ENCODE results near the gene ACTR5. TPM values are rescaled to one million over a fixed set of nuclear protein-coding genes. Genes with fewer than 3 reads are reported as not detected.
A peak's percentile ranks its signal among the peaks of the same experiment; 100 is the strongest.

The ACTR5 gene
- 5.8 and 6.2 TPM in 2 replicates for total RNA-seq

GRCh38 chr20:38748097-38748860, at the start of gene ACTR5:
ACTR5 (plus strand) TSS chr20:38748460; CDS start chr20:38748479, 19 bp downstream.
- Histone ChIP-seq H3K4me1 (ENCODE audit: insufficient read depth, low read length) (peaks cover 12% of the 10 kb centered on the region), H3K27me3 (ENCODE audit: insufficient read depth, low read length) (peaks cover 6% of the 10 kb centered on the region), H3K4me2 (ENCODE audit: insufficient read depth, low read length) (peak within 1 kb of the TSS; percentile 97), H2AFZ (ENCODE audit: low read length) (peak within 1 kb of the TSS; percentile 99), H3K79me2 (ENCODE audit: insufficient read depth, low read length) (peaks cover 18% of the 10 kb centered on the region), H4K20me1 (ENCODE audit: insufficient read depth, low read length) (peaks cover 2% of the 10 kb centered on the region), H3K36me3 (ENCODE audit: insufficient read depth, low read length) (peaks cover 16% of the 10 kb centered on the region), H3K9me3 (ENCODE audit: low read depth, low read length) (no peaks in the 10 kb centered on the region), H3K27ac (ENCODE audit: low read depth, low read length) (peak within 1 kb of the TSS; percentile 48), H3K4me3 (ENCODE audit: insufficient read depth, low read length) (peak within 1 kb of the TSS; percentile 85)
- peak; percentile 99 for DNase-seq (ENCODE audit: insufficient read length, low spot score, missing footprints)
- TF ChIP-seq CTCF (IDR thresholded peaks at IDR 0.05; ENCODE audit: extremely low read depth, low read depth, low read length) = no peak

- peaks cover 7% of the 10 kb centered on the region for H3K27me3 ChIP-seq (ENCODE audit: insufficient read depth, low read length)
- no peaks in the 10 kb centered on the region for H3K9me3 ChIP-seq (ENCODE audit: low read depth, low read length)
- H2AFZ ChIP-seq (ENCODE audit: low read length) = no peak overlapping the region
- no peaks in the 10 kb centered on the region for H3K79me2 ChIP-seq (ENCODE audit: insufficient read depth, low read length)
- H3K4me2 ChIP-seq (ENCODE audit: insufficient read depth, low read length) = no peak overlapping the region
- no peaks in the 10 kb centered on the region for H3K36me3 ChIP-seq (ENCODE audit: insufficient read depth, low read length)
- TF ChIP-seq CTCF (IDR thresholded peaks at IDR 0.05; ENCODE audit: extremely low read depth, low read depth, low read length) = no peak
- no peaks in the 10 kb centered on the region for H4K20me1 ChIP-seq (ENCODE audit: insufficient read depth, low read length)
- H3K4me1 ChIP-seq (ENCODE audit: insufficient read depth, low read length) = no peaks in the 10 kb centered on the region
- no peak overlapping the region for H3K4me3 ChIP-seq (ENCODE audit: insufficient read depth, low read length)
- DNase-seq (ENCODE audit: insufficient read length, low spot score, missing footprints) = no peak
- H3K27ac ChIP-seq (ENCODE audit: low read depth, low read length) = no peak overlapping the region
These were observed 49.7 kb upstream of the ACTR5 start for GRCh38 chr20:38698541-38698940.

GRCh38 chr20:38700141-38700540, 48.1 kb upstream of the ACTR5 start:
- Histone ChIP-seq H3K27ac (ENCODE audit: low read depth, low read length) (no peak overlapping the region), H4K20me1 (ENCODE audit: insufficient read depth, low read length) (no peaks in the 10 kb centered on the region), H3K4me1 (ENCODE audit: insufficient read depth, low read length) (no peaks in the 10 kb centered on the region), H3K27me3 (ENCODE audit: insufficient read depth, low read length) (peaks cover 9% of the 10 kb centered on the region), H3K4me2 (ENCODE audit: insufficient read depth, low read length) (no peak overlapping the region), H2AFZ (ENCODE audit: low read length) (no peak overlapping the region), H3K79me2 (ENCODE audit: insufficient read depth, low read length) (no peaks in the 10 kb centered on the region), H3K4me3 (ENCODE audit: insufficient read depth, low read length) (no peak overlapping the region), H3K36me3 (ENCODE audit: insufficient read depth, low read length) (no peaks in the 10 kb centered on the region), H3K9me3 (ENCODE audit: low read depth, low read length) (no peaks in the 10 kb centered on the region)
- DNase-seq (ENCODE audit: insufficient read length, low spot score, missing footprints) = no peak
- TF ChIP-seq CTCF (IDR thresholded peaks at IDR 0.05; ENCODE audit: extremely low read depth, low read depth, low read length) = no peak

- Histone ChIP-seq H4K20me1 (ENCODE audit: insufficient read depth, low read length) (no peaks in the 10 kb centered on the region), H3K27me3 (ENCODE audit: insufficient read depth, low read length) (peaks cover 11% of the 10 kb centered on the region), H3K4me3 (ENCODE audit: insufficient read depth, low read length) (no peak overlapping the region), H3K36me3 (ENCODE audit: insufficient read depth, low read length) (no peaks in the 10 kb centered on the region), H3K4me1 (ENCODE audit: insufficient read depth, low read length) (no peaks in the 10 kb centered on the region), H3K79me2 (ENCODE audit: insufficient read depth, low read length) (no peaks in the 10 kb centered on the region), H3K9me3 (ENCODE audit: low read depth, low read length) (no peaks in the 10 kb centered on the region), H3K27ac (ENCODE audit: low read depth, low read length) (no peak overlapping the region), H3K4me2 (ENCODE audit: insufficient read depth, low read length) (no peak overlapping the region), H2AFZ (ENCODE audit: low read length) (no peak overlapping the region)
- no peak for DNase-seq (ENCODE audit: insufficient read length, low spot score, missing footprints)
- no peak for TF ChIP-seq CTCF (IDR thresholded peaks at IDR 0.05; ENCODE audit: extremely low read depth, low read depth, low read length)
These were observed 47.3 kb upstream of the ACTR5 start for GRCh38 chr20:38700926-38701325.
